K562 (cell line): ENCODE data around the gene APPBP2. TPM values are rescaled to one million over a fixed set of nuclear protein-coding genes. Genes with fewer than 3 reads are reported as not detected.

ENCODE experiments used
- C11orf30 ChIP-seq: fragments of 450-650 bp; IDR thresholded peaks from 2 replicates; pipeline ENCODE4 v1.6.1; 2016; ENCODE audit warnings: low read depth, mild to moderate bottlenecking
- CBX3 ChIP-seq, 2 experiments: IDR thresholded peaks; 1 replicate in 1 of 2; 2 replicates in 1 of 2; pipeline ENCODE4 v1.6.1; 2012; ENCODE audit warnings: inconsistent platforms in 2 of 2, low read length in 2 of 2, borderline replicate concordance in 1 of 2, control low read depth in 1 of 2
- CBX5 ChIP-seq: IDR thresholded peaks from 2 replicates; pipeline ENCODE4 v1.6.1; 2014; ENCODE audit warnings: low read depth, borderline replicate concordance
- CEBPZ ChIP-seq: fragments of 150-350 bp; IDR thresholded peaks from 2 replicates; pipeline ENCODE4 v1.6.1; 2014; ENCODE audit warnings: low read depth, mild to moderate bottlenecking, low read length, borderline replicate concordance
- CREBBP ChIP-seq: IDR thresholded peaks from one replicate; pipeline ENCODE4 v1.6.1; 2012; ENCODE audit warnings: low read depth, mild to moderate bottlenecking, control low read depth, inconsistent platforms, low read length
- FOXJ3 ChIP-seq: sonication (generic); formaldehyde crosslinking; IDR thresholded peaks from 2 replicates; pipeline ENCODE4 v1.4.0; 2020; ENCODE audit warnings: mild to moderate bottlenecking, missing genetic modification reagents
- HNRNPL ChIP-seq: fragments of 200-400 bp; formaldehyde crosslinking; IDR thresholded peaks from 2 replicates; pipeline ENCODE4 v1.6.1; 2017; ENCODE audit warnings: low read depth, mild to moderate bottlenecking, low read length
- KLF13 ChIP-seq: fragments of 450-650 bp; IDR thresholded peaks from 2 replicates; pipeline ENCODE4 v1.6.1; 2016; ENCODE audit warnings: missing genetic modification characterization, low read depth, mild to moderate bottlenecking, missing compliant biosample characterization, moderate library complexity, borderline replicate concordance
- NEUROD1 ChIP-seq: fragments of 150-350 bp; IDR thresholded peaks from 2 replicates; pipeline ENCODE4 v1.6.1; 2014; ENCODE audit warnings: borderline replicate concordance, low read length, low read depth; ENCODE audit not compliant: partially characterized antibody
- NFE2 ChIP-seq: IDR thresholded peaks from 2 replicates; pipeline ENCODE4 v1.6.1; 2014; ENCODE audit warnings: antibody characterized with exemption, low read depth
- ZFP36 ChIP-seq: fragments of 150-350 bp; IDR thresholded peaks from 2 replicates; pipeline ENCODE4 v1.6.1; 2018; ENCODE audit warnings: low read length, low read depth; ENCODE audit not compliant: partially characterized antibody
- ZNF280A ChIP-seq: fragments of 450-650 bp; IDR thresholded peaks from 2 replicates; pipeline ENCODE4 v1.6.1; 2018; ENCODE audit warnings: mild to moderate bottlenecking, low read depth; ENCODE audit not compliant: partially characterized antibody
- ZNF280B ChIP-seq: fragments of 250-450 bp; sonication (Bioruptor Pico); IDR thresholded peaks from 2 replicates; pipeline ENCODE4 v1.5.1; 2021; ENCODE audit warnings: mild to moderate bottlenecking
- polyA plus RNA-seq, 8 experiments: library from polyadenylated mRNA; depleted of rRNA in 4 of 8; stranded (reverse) in 5 of 8; unstranded in 3 of 8; fragments of >200 nt; fragmentation: Nextera tagmentation in 2 of 8; fragmentation: Illumina TruSeq in 1 of 8; extraction: Ambion mirVana in 2 of 8; extraction: Trizol in 1 of 8; gene quantifications; 2 replicates each; pipeline versions ENCODE4 v1.2.1 to v1.2.3, GENCODE V29; 2011 to 2014; ENCODE audit warnings: inconsistent platforms in 1 of 8, missing spikeins in 1 of 8
- total RNA-seq, 7 experiments: library from RNA; depleted of rRNA in 6 of 7; stranded (reverse); fragments of >200 nt in 6 of 7; fragmentation: Illumina TruSeq in 2 of 7; extraction: Trizol in 2 of 7; gene quantifications; 2 replicates each; pipeline versions ENCODE4 v1.2.1 to v1.2.3, GENCODE V29; 2011 to 2021; ENCODE audit warnings: low replicate concordance in 1 of 7

APPBP2 gene
- total and polyA plus RNA-seq, 9 of the 15 experiments (the other 6 are each of a cell fraction or from before 2014, with no cell fraction given) = 2.7 to 16.8 (median 6.9) TPM

- TF ChIP-seq NFE2 (peak; percentile 51; the same call in 1 of the 2 replicates), CBX5 (peak; percentile 84; the same call in 1 of the 2 replicates), CREBBP (no peak), ZNF280B (no peak), HNRNPL (no peak), C11orf30 (peak; percentile 24; the same call in 1 of the 2 replicates), KLF13 (tag) (no peak), FOXJ3 (CRISPR knock-in tag) (no peak), NEUROD1 (no peak), ZFP36 (peak; percentile 64), ZNF280A (peak; percentile 28), CEBPZ (peak; percentile 85), CBX3 (IDR thresholded peaks at IDR 0.05; ENCODE audit: borderline replicate concordance in 1 of 2, low read length in 2 of 2) (peak in 1 of 2 experiments; percentile 89; a peak in 1 of 3 replicates)
Measured at GRCh38 chr17:60557805-60558204, 31.8 kb upstream of the APPBP2 start (continued).
